GM10847 (cell line): Measurements from ENCODE around the gene PLEKHA4.

Experiments
- POLR2A ChIP-seq: IDR thresholded peaks from 2 replicates; pipeline ENCODE4 v1.6.1; 2011; ENCODE audit not compliant: insufficient read length; ENCODE audit errors: extremely low read depth

Gene PLEKHA4

DNA sequence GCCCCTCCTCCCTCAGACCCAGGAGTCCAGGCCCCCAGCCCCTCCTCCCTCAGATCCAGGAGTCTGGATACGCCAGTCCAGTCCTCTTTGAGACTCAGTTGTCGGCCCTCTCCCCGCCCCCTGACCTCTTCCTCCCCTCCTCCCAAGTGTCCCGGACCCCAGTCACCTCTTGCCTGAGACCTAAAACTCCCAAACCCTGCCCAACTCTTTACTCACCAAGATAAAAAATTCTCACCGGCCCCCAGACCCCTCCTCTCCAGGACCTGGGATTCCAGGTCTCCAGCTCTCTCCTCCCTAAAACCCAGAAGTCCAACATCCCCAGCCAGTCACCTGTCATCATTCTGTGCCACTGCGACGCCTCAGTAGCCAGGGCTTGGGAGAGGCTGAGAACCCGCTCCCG lies 30.7 kb downstream of the PLEKHA4 start:
- TF ChIP-seq POLR2A = no peak

DNA sequence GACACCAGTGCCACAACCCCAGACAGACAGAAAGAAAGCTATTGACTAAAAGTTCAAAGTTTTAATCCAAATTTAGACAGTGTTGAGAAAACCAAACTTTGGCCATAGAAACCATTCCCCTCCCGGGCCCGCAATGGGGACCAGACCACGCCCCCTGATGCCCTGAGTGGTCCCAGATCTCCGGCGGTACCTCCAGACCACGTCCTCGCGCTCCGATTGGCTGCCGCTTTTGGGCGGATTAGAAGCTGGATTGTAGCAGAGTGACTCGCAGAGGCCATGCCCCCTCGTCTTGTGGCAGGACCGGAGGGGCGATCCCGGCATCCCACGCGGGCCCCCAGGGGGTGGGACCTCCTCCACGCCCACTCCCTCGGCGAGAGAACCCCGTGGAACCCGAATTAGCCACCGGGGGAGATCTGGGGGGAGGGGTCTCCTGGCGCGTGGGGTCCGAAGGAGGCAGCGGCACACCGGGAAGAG lies 31.3 kb downstream of the PLEKHA4 start:
- TF ChIP-seq POLR2A = no peak

DNA sequence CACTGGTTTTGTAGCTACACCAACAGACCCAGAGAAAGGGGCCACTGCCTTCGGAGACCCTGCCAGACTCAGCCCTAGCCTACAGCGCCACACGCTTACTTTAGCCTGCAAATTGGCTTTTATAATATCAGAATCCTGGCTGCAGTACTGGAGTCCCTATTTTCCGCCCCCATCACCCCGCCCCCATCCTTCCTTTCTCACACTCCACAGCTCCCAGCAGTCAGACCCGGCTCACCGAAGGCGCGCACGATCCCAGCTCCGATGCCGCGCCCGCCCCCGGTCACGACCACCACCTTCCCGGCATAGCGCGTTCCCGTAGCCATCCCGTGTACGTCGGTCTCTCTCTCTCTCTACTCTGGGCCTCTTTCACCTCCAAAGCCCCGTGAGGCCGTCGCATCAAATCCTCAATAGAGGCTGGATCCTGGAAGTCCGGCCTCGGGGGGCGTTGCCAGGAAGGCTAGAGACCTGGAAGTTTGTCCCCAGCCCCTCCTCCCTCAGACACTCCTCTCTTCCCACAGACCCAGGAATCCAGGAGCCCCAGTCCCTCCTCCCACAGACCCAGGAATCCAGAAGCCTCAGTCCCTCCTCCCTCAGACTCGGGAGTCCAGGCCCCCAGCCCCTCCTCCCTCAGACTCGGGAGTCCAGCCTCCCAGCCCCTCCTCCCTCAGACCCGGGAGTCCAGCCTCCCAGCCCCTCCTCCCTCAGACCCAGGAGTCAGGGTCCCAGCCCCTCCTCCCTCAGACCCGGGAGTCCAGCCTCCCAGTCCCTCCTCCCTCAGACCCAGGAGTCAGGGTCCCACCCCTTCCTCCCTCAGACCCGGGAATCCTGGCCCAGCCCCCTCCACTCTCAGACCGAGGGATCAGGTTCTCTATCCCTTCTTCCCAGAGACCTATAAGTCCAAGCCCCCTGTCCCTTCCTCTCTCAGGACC lies 32.1 kb downstream of the PLEKHA4 start, which contains the start of gene HSD17B14:
TSS of gene HSD17B14 (minus strand) at position 403 of the 929 bp plus-strand sequence. CDS start at position 323, 80 bp downstream.
- no peak for TF ChIP-seq POLR2A

DNA sequence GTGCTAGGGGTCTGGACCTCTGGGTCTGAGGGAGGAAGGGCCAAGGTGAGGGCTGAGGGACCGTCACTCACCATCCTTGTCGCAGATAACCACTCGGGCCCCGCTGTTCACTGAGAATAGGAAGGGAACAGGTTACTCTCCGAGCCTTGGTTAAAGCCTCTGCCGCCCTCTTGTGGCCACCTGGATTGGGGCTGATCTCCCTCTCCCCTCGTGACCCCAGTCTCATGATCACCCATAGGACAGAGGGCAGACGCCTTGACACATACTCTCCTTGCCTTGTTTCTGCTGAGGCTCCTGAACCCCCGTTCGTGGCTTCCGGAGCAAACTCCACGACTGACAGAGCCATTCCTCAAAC lies 32.7 kb downstream of the PLEKHA4 start:
- peak; percentile 17 for TF ChIP-seq POLR2A

DNA sequence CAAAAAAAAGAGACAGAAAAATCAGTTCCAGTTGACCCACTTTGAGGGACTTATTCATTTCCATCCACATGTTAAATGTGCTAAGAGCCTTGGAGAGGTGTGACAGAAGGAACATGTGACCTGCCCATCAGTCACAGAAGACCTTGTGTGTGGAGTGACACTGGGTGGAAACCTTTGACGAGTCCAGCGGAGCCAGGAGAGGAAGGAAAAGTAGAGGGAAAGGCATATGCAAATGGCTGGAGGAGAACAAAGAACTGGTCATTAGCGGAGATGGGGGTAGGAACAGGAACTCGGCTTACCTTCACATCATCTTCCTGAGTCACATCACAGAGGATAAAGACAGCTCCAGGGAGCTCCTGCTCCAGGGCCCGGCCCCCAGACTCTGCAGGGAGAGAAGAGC lies 34.4 kb downstream of the PLEKHA4 start:
- TF ChIP-seq POLR2A = no peak

DNA sequence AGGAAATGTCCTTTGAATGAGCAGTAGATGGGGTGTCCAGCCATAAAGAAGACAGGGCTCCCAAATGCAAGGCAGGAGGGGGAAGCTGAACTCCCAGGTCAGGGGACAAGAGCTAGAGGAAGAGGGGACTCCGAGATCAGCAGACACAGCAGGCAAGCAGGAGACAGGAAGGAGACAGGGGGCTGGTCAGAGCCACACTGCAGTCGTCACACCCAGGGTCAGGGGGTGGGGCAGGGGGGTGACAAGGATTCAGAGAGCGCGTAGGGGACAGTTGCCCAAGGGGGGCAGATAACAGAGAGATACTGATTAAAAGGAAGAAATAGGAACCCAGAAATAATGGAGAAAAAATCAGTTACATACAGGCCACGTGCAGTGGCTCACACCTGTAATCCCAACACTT lies 35.4 kb downstream of the PLEKHA4 start:
- no peak for TF ChIP-seq POLR2A

DNA sequence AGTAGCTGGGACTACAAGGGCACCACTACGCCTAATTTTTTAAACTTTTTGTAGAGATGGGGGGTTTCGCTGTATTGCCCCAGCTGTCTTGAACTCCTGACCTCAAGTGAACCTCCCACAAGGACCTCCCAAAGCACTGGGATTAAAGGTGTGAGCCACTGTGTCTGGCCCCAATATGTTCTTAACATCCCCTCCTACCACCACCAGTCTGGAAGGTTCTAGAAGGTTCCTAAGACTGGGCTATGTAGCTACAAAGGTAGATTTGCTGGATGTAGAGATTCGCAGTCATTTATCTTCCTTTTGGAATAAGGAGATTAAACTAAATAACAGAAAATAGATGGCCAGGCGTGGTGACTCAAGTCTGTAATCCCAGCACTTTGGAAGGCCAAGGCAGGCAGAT lies 37.5 kb downstream of the PLEKHA4 start:
- no peak for TF ChIP-seq POLR2A

DNA sequence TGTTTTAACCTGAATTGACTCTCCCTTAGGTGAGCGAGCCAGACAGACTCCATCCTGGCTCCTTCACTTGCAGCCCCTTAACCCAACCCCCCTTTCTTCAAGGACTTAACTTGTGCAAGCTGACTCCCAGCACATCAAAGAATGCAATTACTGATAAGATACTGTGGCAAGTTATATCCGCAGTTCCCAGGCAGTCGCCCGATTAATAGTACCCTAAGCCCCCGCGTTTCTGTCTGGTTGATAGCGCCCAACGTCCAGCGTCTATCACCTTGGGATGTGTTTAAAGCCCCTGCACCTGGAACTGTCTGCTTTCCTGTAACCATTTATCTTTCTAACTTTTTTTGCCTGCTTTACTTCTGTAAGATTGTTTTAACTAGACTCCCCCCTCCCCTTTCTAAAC lies 38.3 kb downstream of the PLEKHA4 start:
- no peak for TF ChIP-seq POLR2A

DNA sequence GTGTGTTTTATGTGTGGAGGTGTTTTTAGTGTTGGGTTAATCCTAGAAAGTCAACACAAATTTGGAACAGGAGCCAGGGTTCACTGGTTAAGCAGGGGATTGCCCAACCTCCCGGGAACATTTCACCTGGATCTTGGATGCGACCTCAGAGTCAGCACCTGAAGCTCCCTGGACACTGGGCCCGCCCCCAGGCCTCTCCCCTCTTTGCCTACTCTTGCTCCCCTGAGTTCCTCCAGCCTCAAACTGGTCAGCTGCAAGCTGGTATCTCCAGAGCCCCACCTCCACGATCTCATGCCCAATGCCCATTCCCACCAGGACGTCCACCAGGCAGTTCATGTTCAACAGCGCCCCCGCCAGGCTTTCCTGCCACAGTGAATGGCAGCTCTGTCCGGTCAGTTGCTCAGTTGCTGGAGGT lies 41.8 kb downstream of the PLEKHA4 start:
- TF ChIP-seq POLR2A = no peak

DNA sequence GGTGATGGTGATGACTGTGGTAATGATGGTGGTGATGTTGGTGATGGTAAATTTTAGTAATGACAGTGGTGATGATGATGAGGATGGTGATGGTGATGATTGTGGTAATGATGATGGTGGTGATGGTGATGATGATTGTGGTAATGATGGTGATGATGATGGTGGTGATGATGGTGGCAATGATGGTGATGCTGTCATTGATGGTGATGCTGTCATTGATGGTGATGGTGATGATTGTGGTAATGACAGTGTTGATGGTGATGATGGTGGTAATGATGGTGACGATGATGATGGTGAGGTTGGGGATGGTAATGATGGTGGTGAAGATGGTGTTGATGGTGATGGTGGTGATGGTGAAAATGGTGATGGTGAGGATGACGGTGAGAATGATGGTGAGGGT lies 45.9 kb downstream of the PLEKHA4 start:
- no peak for TF ChIP-seq POLR2A

DNA sequence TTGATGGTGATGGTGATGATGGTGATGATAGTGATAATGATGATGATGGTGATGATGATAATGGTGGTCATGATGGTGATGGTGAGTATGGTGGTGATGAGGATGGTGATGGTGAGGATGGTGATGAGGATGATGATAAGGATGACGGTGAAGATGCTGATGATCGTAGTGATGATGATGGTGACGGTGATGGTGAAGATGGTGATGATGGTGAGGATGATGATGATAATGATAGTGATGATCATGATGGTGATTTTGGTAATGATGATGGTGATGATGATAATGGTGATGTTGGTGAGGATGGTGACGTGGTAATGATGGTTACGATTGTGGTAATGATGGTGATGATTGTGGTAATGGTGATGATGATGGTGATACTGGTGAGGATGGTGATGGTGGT lies 46.8 kb downstream of the PLEKHA4 start:
- TF ChIP-seq POLR2A = no peak

DNA sequence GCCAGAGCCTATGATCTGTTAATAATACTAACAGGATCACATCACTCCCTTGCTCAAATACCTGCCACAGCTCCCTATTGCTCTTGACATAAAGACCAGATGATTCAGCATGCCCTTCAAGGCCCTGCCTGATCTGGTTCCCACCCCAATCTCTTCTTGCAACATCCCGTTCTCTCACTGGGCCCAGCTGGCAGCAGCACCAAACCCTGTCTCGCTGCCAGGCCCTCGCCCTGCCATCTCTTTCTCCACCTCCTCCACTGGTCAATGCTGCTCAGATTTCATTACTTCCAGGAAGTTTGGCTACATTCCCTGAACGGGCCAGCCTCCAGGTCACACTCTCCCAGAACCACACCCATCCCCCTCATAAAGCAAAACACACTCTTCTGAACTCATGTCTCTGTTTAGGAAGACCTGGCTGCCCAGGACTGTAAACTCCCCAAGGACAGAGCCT lies 49.0 kb downstream of the PLEKHA4 start:
- TF ChIP-seq POLR2A = no peak

DNA sequence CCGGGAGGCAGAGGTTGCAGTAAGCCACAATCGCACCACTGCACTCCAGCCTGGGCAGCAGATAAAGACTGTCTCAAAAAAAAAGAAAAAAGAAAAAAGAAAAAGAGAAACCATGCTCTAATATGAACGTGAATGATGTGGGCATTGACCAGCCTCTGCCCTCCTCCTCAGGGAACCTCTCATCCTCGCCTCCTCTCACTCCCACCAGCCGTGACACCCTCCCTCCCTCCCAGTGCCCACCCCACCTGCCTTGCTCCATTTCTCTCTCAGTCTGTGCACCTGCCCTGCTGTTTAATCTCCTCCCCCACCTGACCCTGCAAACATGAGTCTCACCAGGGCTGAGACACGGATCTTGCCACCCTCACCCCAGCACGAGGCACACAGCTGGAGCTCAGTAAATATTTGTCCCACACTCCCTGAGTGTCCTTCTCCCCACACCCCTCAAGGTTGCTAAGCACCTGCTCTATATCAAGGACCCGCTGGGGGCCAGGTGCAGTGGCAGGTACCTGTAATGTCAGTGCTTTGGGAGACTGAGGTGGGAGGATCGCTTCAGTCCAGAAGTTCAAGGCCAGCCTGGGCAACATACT lies 50.1 kb downstream of the PLEKHA4 start:
- TF ChIP-seq POLR2A = no peak

DNA sequence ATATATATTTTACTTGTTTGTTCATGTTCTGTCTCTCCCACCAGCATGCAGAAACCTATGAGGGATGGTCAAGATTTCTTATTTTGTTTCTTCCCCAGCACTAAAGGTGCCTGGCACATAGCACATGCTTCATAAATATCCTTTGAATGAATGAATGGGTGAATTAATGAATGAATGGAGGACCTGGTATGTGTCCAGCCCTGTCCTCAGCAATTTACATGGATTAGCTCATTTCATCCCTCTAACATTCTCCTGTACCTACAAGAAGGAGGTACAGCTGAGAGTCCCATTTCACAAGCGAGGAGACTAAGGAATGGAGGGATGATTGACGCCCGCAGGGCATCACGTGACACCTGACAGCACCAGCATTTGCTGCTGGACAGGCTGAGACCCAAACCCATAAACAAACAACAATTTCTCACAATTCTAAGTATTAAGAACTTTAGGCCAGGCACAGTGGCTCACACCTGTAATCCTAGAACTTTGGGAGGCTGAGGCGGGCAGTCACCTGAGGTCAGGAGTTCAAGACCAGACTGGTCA lies 50.8 kb downstream of the PLEKHA4 start:
- TF ChIP-seq POLR2A = no peak

DNA sequence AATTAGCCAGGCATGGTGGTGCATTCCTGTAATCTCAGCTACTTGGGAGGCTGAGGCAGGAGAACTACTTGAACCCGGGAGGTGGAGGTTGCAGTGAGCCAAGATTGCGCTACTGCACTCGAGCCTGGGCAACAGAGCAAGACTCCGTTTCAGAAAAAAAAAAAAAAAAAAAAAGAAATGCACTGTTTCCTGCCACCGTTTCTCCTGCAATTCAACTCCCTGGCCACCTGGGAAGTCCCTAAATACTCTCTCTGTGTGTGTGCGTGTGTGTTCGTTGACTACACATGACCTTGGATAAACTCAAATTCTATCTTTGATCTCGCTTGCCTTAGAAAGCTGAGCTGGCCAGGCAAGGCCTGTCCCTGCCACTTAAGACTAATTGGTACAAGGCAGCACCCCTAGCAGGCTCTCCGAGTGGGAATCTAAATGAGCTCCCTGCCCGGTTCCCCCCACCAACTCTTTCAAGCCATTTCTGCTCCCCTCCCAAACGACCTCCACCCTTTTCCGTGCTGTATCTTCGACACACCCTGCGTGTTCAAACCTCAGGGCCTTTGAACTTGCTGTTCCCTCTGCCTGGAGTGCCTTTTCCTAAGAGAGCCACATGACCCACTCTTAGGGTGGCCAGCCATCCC lies 52.4 kb downstream of the PLEKHA4 start:
- no peak for TF ChIP-seq POLR2A

DNA sequence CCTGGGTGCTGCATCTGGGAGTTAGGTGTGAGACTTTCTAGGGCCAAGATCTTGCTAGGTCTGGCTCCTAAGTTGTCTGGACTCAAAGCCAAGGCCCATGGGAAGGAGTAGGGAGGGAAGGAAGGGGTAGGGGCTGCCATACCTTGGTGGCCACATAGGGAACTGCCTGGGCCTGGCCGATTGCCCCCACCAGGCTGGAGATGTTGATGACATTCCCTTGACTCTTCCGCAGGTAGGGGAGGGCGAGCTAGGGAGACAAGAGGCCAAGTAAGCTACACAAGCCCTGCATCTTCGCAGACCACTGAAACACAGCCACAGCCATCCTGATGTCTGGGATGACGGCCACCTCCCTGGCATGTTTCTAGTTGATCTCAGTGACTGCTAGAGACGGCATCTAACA lies 53.5 kb downstream of the PLEKHA4 start:
- TF ChIP-seq POLR2A = no peak
